Left colon (tissue), 2 donors: ENCODE results near the gene KIR3DL2. TPM values are rescaled to one million over a fixed set of nuclear protein-coding genes. Genes with fewer than 3 reads are reported as not detected.
"Not testable (repeated sequence)": the region's sequence is repeated elsewhere in the genome, so short reads cannot be mapped to it uniquely, and the experiment has no call there.

ENCODE experiments used
- ATAC-seq: fragments of 200-7000 bp; cut with Tn5 transposase; one replicate; pipeline ENCODE4 v1.9.1; 2020; ENCODE audit warnings: mild to moderate bottlenecking, moderate library complexity
- DNase-seq, 2 donors: peaks; one replicate each; pipeline ENCODE4 v3.0.0-alpha.2; 2020
- intact Hi-C, 2 donors: fragments of 100-400 bp; cut with DNase I in 1 of 2; cut with micrococcal nuclease in 1 of 2; formaldehyde crosslinking; loops; one replicate each; pipeline versions ENCODE4 v1.11.2 to v1.14.0; 2022; cut with DNase I, micrococcal nuclease
- total RNA-seq, 2 donors: library from RNA; stranded (reverse); fragmentation: NEBNext Ultra II Directional; extraction: Animal tissue kit (Norgen Biotek cat#: 25700); gene quantifications; one replicate each; pipeline ENCODE4 v1.2.1, GENCODE V29; 2021
- donor health status: DM: no; HTN: no; CAD: no.
- donor health status: DM: yes; HTN: yes; CAD: no.

KIR3DL2 gene
- total RNA-seq, 2 donors from 2014 or later = 0.15 TPM; not detected in 1

- DNase-seq (no peak), ATAC-seq (no peak)
- intact Hi-C loops = no loop called here
Measured at GRCh38 chr19:54905421-54905802, 55.2 kb downstream of the KIR3DL2 start.

GRCh38 chr19:54905803-54906511 lies 55.7 kb downstream of the KIR3DL2 start, which contains the start of gene NCR1:
TSS of gene NCR1 (plus strand) at chr19:54906148. CDS start at chr19:54906188, 40 bp downstream.
- ATAC-seq = no peak
- intact Hi-C loops = no loop called here
- no peak for DNase-seq

GRCh38 chr19:54906819-54907218 lies 56.6 kb downstream of the KIR3DL2 start:
- intact Hi-C loops = no loop called here
- ATAC-seq (no peak), DNase-seq (no peak)

GRCh38 chr19:54907899-54908298 lies 57.7 kb downstream of the KIR3DL2 start:
- DNase-seq, intact Hi-C loops, ATAC-seq: not testable (repeated sequence)

Other genes with a start within 250 kb of the KIR3DL2 start
- 1 to 10 TPM; 2.5 to 4.1 TPM for gene LILRB1, start 220.0 kb upstream of the KIR3DL2 start, total RNA-seq
- 1 to 10 TPM; 2.1 to 5.0 TPM for gene LILRB4, start 187.5 kb upstream of the KIR3DL2 start, total RNA-seq
- gene KIR3DL3, start 126.0 kb upstream of the KIR3DL2 start, total RNA-seq = not detected
- gene KIR2DL3, start 111.9 kb upstream of the KIR3DL2 start, total RNA-seq = not detected
- not detected for gene KIR2DL1, start 80.7 kb upstream of the KIR3DL2 start, total RNA-seq
- under 1 TPM; 0.49 to 0.87 TPM for gene KIR2DL4, start 46.8 kb upstream of the KIR3DL2 start, total RNA-seq
- not detected for gene KIR3DL1, start 34.0 kb upstream of the KIR3DL2 start, total RNA-seq
- gene KIR2DS4, start 17.8 kb upstream of the KIR3DL2 start, total RNA-seq = not detected
- gene FCAR, start 23.8 kb downstream of the KIR3DL2 start, total RNA-seq = not detected
- under 1 TPM in 1 of 2 donors, not detected in 1; 0.39 TPM for gene NCR1, start 55.7 kb downstream of the KIR3DL2 start, total RNA-seq
- gene NLRP7, start 97.1 kb downstream of the KIR3DL2 start, total RNA-seq = under 1 TPM in 1 of 2 donors, not detected in 1; 0.17 TPM
- 1 to 10 TPM; 2.0 to 3.8 TPM for gene NLRP2, start 115.9 kb downstream of the KIR3DL2 start, total RNA-seq
- gene GP6, start 187.8 kb downstream of the KIR3DL2 start, total RNA-seq = under 1 TPM; 0.28 to 0.49 TPM
- 10 to 100 TPM; 50.5 to 69.3 TPM for gene RDH13, start 212.7 kb downstream of the KIR3DL2 start, total RNA-seq
- 10 to 100 TPM; 42.1 to 75.9 TPM for gene EPS8L1, start 225.4 kb downstream of the KIR3DL2 start, total RNA-seq